WTC11 (cell line): ENCODE data around the gene TNFRSF1B. TPM values are rescaled to one million over a fixed set of nuclear protein-coding genes. Genes with fewer than 3 reads are reported as not detected.

Source experiments
- ATAC-seq: fragments of 200-7000 bp; cut with Tn5 transposase; 2 replicates; pipeline ENCODE4 v1.10.0; 2021; ENCODE audit warnings: mild to moderate bottlenecking, moderate library complexity
- CTCF ChIA-PET: fragments of 300-600 bp; sonication (Branson Sonifier 250); formaldehyde crosslinking; loops from one replicate; lab custom pipeline; 2021; ENCODE audit warnings: antibody characterized with exemption; lab: Charles Lee
- POLR2A ChIA-PET: fragments of 350-600 bp; sonication (Branson Sonifier 250); formaldehyde crosslinking; loops from one replicate; lab custom pipeline; 2021; ENCODE audit warnings: antibody characterized with exemption; lab: Charles Lee
- DNase-seq: peaks from one replicate; pipeline ENCODE4 v3.0.0; 2021; ENCODE audit warnings: low spot score
- H3K27ac Mint-ChIP-seq: 2 replicates; pipeline ENCODE4 v1.8.0; 2021; ENCODE audit warnings: mixed read lengths
- H3K27me3 Mint-ChIP-seq: 2 replicates; pipeline ENCODE4 v1.8.0; 2021; ENCODE audit warnings: low read depth, mild to moderate bottlenecking, moderate library complexity, mixed read lengths
- H3K36me3 Mint-ChIP-seq: 2 replicates; pipeline ENCODE4 v1.8.0; 2021; ENCODE audit warnings: mixed read lengths
- H3K4me1 Mint-ChIP-seq: 2 replicates; pipeline ENCODE4 v1.8.0; 2022; ENCODE audit warnings: mixed read lengths
- H3K4me3 Mint-ChIP-seq: 2 replicates; pipeline ENCODE4 v1.8.0; 2021; ENCODE audit warnings: mild to moderate bottlenecking, moderate library complexity, mixed read lengths
- H3K9me3 Mint-ChIP-seq: 2 replicates; pipeline ENCODE4 v1.8.0; 2021; ENCODE audit warnings: mixed read lengths
- CBFB ChIP-seq: sonication (generic); formaldehyde crosslinking; IDR thresholded peaks from 2 replicates; pipeline ENCODE4 v1.8.1; 2022; ENCODE audit warnings: mild to moderate bottlenecking, low read depth, missing genetic modification reagents
- CREB1 ChIP-seq: sonication (generic); formaldehyde crosslinking; IDR thresholded peaks from 2 replicates; pipeline ENCODE4 v1.8.0; 2023; ENCODE audit warnings: mild to moderate bottlenecking, missing genetic modification reagents
- E2F4 ChIP-seq: sonication (generic); formaldehyde crosslinking; IDR thresholded peaks from 2 replicates; pipeline ENCODE4 v1.8.1; 2022; ENCODE audit warnings: low read depth, mild to moderate bottlenecking, moderate library complexity, missing genetic modification reagents, borderline replicate concordance
- ERG ChIP-seq: fragments of 250-450 bp; sonication (Bioruptor Pico); IDR thresholded peaks from 2 replicates; pipeline ENCODE4 v1.8.0; 2021; ENCODE audit warnings: mild to moderate bottlenecking
- FOXP4 ChIP-seq: sonication (generic); formaldehyde crosslinking; IDR thresholded peaks from 2 replicates; pipeline ENCODE4 v1.8.0; 2022; ENCODE audit warnings: mild to moderate bottlenecking, missing genetic modification reagents
- GTF2I ChIP-seq: fragments of 250-450 bp; sonication (Bioruptor Pico); conservative IDR thresholded peaks from 2 replicates; pipeline ENCODE4 v1.4.0; 2021; ENCODE audit warnings: mild to moderate bottlenecking
- HMGXB4 ChIP-seq: sonication (generic); formaldehyde crosslinking; IDR thresholded peaks from 2 replicates; pipeline ENCODE4 v1.8.1; 2023; ENCODE audit warnings: mild to moderate bottlenecking, moderate library complexity, missing genetic modification reagents
- MLX ChIP-seq: sonication (generic); formaldehyde crosslinking; IDR thresholded peaks from 2 replicates; pipeline ENCODE4 v1.8.1; 2023; ENCODE audit warnings: mild to moderate bottlenecking, missing genetic modification reagents, moderate library complexity
- NFE2L1 ChIP-seq: sonication (generic); formaldehyde crosslinking; IDR thresholded peaks from 2 replicates; pipeline ENCODE4 v1.8.1; 2023; ENCODE audit warnings: missing genetic modification reagents
- TEAD1 ChIP-seq: sonication (generic); formaldehyde crosslinking; IDR thresholded peaks from 2 replicates; pipeline ENCODE4 v1.8.0; 2022; ENCODE audit warnings: mild to moderate bottlenecking, missing genetic modification reagents
- TP53 ChIP-seq: sonication (generic); formaldehyde crosslinking; IDR thresholded peaks from 2 replicates; pipeline ENCODE4 v1.8.1; 2023; ENCODE audit warnings: mild to moderate bottlenecking, missing genetic modification reagents
- USF1 ChIP-seq: sonication (generic); formaldehyde crosslinking; IDR thresholded peaks from 2 replicates; pipeline ENCODE4 v1.8.0; 2022; ENCODE audit warnings: mild to moderate bottlenecking, missing genetic modification reagents
- ZNF121 ChIP-seq: sonication (generic); formaldehyde crosslinking; IDR thresholded peaks from 2 replicates; pipeline ENCODE4 v1.8.0; 2023; ENCODE audit warnings: missing genetic modification reagents
- ZNF281 ChIP-seq: sonication (generic); formaldehyde crosslinking; IDR thresholded peaks from 2 replicates; pipeline ENCODE4 v1.8.0; 2023; ENCODE audit warnings: mild to moderate bottlenecking, missing genetic modification reagents
- ZNF396 ChIP-seq: fragments of 250-450 bp; sonication (Bioruptor Pico); IDR thresholded peaks from 2 replicates; pipeline ENCODE4 v1.8.0; 2021; ENCODE audit warnings: mild to moderate bottlenecking, moderate library complexity, borderline replicate concordance
- ZNF425 ChIP-seq: fragments of 250-450 bp; sonication (Bioruptor Pico); conservative IDR thresholded peaks from 2 replicates; pipeline ENCODE4 v1.9.0; 2021; ENCODE audit warnings: mild to moderate bottlenecking
- total RNA-seq: library from RNA; stranded (reverse); gene quantifications from 3 replicates; pipeline ENCODE4 v1.2.3, GENCODE V29; 2021

Gene TNFRSF1B
- total RNA-seq, 1 experiment from 2014 or later, result 2.7 TPM

GRCh38 chr1:12204140-12204539 is 37.3 kb downstream of the TNFRSF1B start:
- no peaks in the 10 kb centered on the region for H3K36me3 Mint-ChIP-seq
- H3K4me3 Mint-ChIP-seq, result no peak overlapping the region
- CTCF ChIA-PET, result interaction anchor here (0.8 to 17.1 kb wide), 4 partner anchors 23 to 125 kb away, joined by 3 to 325 read pairs (median 3); no protein-coding TSS in a partner anchor
- peaks cover 44% of the 10 kb centered on the region for H3K4me1 Mint-ChIP-seq
- H3K27ac Mint-ChIP-seq, result no peak overlapping the region
- ATAC-seq (peak; percentile 6; the same call in 1 of the 2 replicates), DNase-seq (no peak)
- POLR2A ChIA-PET, result no interaction called here
- TF ChIP-seq GTF2I (no peak), NFE2L1 (CRISPR knock-in tag) (no peak), USF1 (CRISPR knock-in tag) (no peak), TEAD1 (CRISPR knock-in tag) (no peak), CBFB (no peak), TP53 (CRISPR knock-in tag) (no peak)
- no peaks in the 10 kb centered on the region for H3K27me3 Mint-ChIP-seq
- no peaks in the 10 kb centered on the region for H3K9me3 Mint-ChIP-seq

GRCh38 chr1:12204754-12205658 is 38.2 kb downstream of the TNFRSF1B start:
- no peaks in the 10 kb centered on the region for H3K27me3 Mint-ChIP-seq
- DNase-seq (no peak), ATAC-seq (no peak)
- no peaks in the 10 kb centered on the region for H3K36me3 Mint-ChIP-seq
- H3K9me3 Mint-ChIP-seq, result no peaks in the 10 kb centered on the region
- H3K27ac Mint-ChIP-seq, result no peak overlapping the region
- TF ChIP-seq MLX (no peak), ZNF121 (CRISPR knock-in tag) (0 out of 2 replicates have a peak, but pooled peaks have one; percentile 57), ZNF396 (CRISPR knock-in tag) (no peak), ZNF281 (CRISPR knock-in tag) (no peak)
- POLR2A ChIA-PET, result no interaction called here
- CTCF ChIA-PET, result interaction anchor here (0.9 to 17.1 kb wide), 3 partner anchors 9 to 83 kb away, joined by 3 to 325 read pairs (median 9); no protein-coding TSS in a partner anchor
- H3K4me1 Mint-ChIP-seq, result peaks cover 38% of the 10 kb centered on the region
- no peak overlapping the region for H3K4me3 Mint-ChIP-seq

- H3K36me3 Mint-ChIP-seq, result no peaks in the 10 kb centered on the region
- ChIA-PET POLR2A (no interaction called here), CTCF (interaction anchor here (1.1 to 17.1 kb wide), 3 partner anchors 9 to 100 kb away, joined by 4 to 325 read pairs (median 20); no protein-coding TSS in a partner anchor)
- no peaks in the 10 kb centered on the region for H3K9me3 Mint-ChIP-seq
- ATAC-seq (no peak), DNase-seq (no peak)
- no peak overlapping the region for H3K27ac Mint-ChIP-seq
- no peak overlapping the region for H3K4me3 Mint-ChIP-seq
- TF ChIP-seq CREB1 (CRISPR knock-in tag) (no peak), ZNF121 (CRISPR knock-in tag) (peak; percentile 66; the same call in 1 of the 2 replicates), ERG (CRISPR knock-in tag) (no peak), TP53 (CRISPR knock-in tag) (no peak), FOXP4 (CRISPR knock-in tag) (no peak), HMGXB4 (no peak), E2F4 (CRISPR knock-in tag) (no peak), ZNF425 (CRISPR knock-in tag) (no peak)
- peaks cover 38% of the 10 kb centered on the region for H3K4me1 Mint-ChIP-seq
- H3K27me3 Mint-ChIP-seq, result no peaks in the 10 kb centered on the region
Observed at GRCh38 chr1:12206238-12206637, 39.4 kb downstream of the TNFRSF1B start.
